Activated T-cell treated with anti-CD3 and anti-CD28 coated beads, Interleukin-2, amount 50 U/mL, for 24 hours (primary cell): ENCODE results near the gene AHDC1.

Experiments used
- DNase-seq: peaks from one replicate; pipeline ENCODE4 v3.0.0-alpha.2; 2020
- H3K27ac Mint-ChIP-seq: 2 replicates; pipeline ENCODE4 v1.8.0; 2020; ENCODE audit warnings: mild to moderate bottlenecking, mixed read lengths
- H3K27me3 Mint-ChIP-seq: 2 replicates; pipeline ENCODE4 v1.8.0; 2020; ENCODE audit warnings: mixed read lengths
- H3K36me3 Mint-ChIP-seq: 2 replicates; pipeline ENCODE4 v1.8.0; 2020; ENCODE audit warnings: low read depth, mixed read lengths
- H3K4me1 Mint-ChIP-seq: 2 replicates; pipeline ENCODE4 v1.8.0; 2020; ENCODE audit warnings: low read depth, mixed read lengths
- H3K4me3 Mint-ChIP-seq: 2 replicates; pipeline ENCODE4 v1.8.0; 2020; ENCODE audit warnings: mild to moderate bottlenecking, moderate library complexity, mixed read lengths
- H3K9me3 Mint-ChIP-seq: 2 replicates; pipeline ENCODE4 v1.8.0; 2020; ENCODE audit warnings: mixed read lengths

AHDC1 gene

GRCh38 chr1:27563591-27564471 lies 40.1 kb downstream of the AHDC1 start:
- DNase-seq: no peak
- Mint-ChIP-seq H3K36me3 (no peaks in the 10 kb centered on the region), H3K27me3 (no peaks in the 10 kb centered on the region), H3K4me1 (peaks cover 22% of the 10 kb centered on the region), H3K27ac (peak overlapping the region; percentile 34), H3K9me3 (no peaks in the 10 kb centered on the region), H3K4me3 (no peak overlapping the region)

- no peaks in the 10 kb centered on the region for H3K9me3 Mint-ChIP-seq
- H3K4me3 Mint-ChIP-seq: no peak overlapping the region
- H3K36me3 Mint-ChIP-seq: no peaks in the 10 kb centered on the region
- H3K27me3 Mint-ChIP-seq: no peaks in the 10 kb centered on the region
- DNase-seq: no peak
- peaks cover 19% of the 10 kb centered on the region for H3K4me1 Mint-ChIP-seq
- no peak overlapping the region for H3K27ac Mint-ChIP-seq
These were observed 40.7 kb downstream of the AHDC1 start for GRCh38 chr1:27563341-27563590.

- H3K4me3 Mint-ChIP-seq: no peak overlapping the region
- no peaks in the 10 kb centered on the region for H3K9me3 Mint-ChIP-seq
- DNase-seq: no peak
- H3K27me3 Mint-ChIP-seq: no peaks in the 10 kb centered on the region
- H3K36me3 Mint-ChIP-seq: no peaks in the 10 kb centered on the region
- no peak overlapping the region for H3K27ac Mint-ChIP-seq
- peaks cover 15% of the 10 kb centered on the region for H3K4me1 Mint-ChIP-seq
These were observed 41.2 kb downstream of the AHDC1 start for GRCh38 chr1:27562534-27563340.

GRCh38 chr1:27562021-27562420 lies 41.9 kb downstream of the AHDC1 start:
- no peak for DNase-seq
- no peaks in the 10 kb centered on the region for H3K9me3 Mint-ChIP-seq
- H3K4me3 Mint-ChIP-seq: no peak overlapping the region
- peaks cover 15% of the 10 kb centered on the region for H3K4me1 Mint-ChIP-seq
- H3K27me3 Mint-ChIP-seq: no peaks in the 10 kb centered on the region
- H3K27ac Mint-ChIP-seq: no peak overlapping the region
- no peaks in the 10 kb centered on the region for H3K36me3 Mint-ChIP-seq

GRCh38 chr1:27561124-27561899 lies 42.6 kb downstream of the AHDC1 start:
- no peaks in the 10 kb centered on the region for H3K27me3 Mint-ChIP-seq
- no peak overlapping the region for H3K4me3 Mint-ChIP-seq
- peak overlapping the region; percentile 12 for H3K27ac Mint-ChIP-seq
- no peaks in the 10 kb centered on the region for H3K9me3 Mint-ChIP-seq
- no peak for DNase-seq
- no peaks in the 10 kb centered on the region for H3K36me3 Mint-ChIP-seq
- peaks cover 20% of the 10 kb centered on the region for H3K4me1 Mint-ChIP-seq

- Mint-ChIP-seq H3K27ac (peak overlapping the region; percentile 23), H3K4me3 (no peak overlapping the region), H3K27me3 (no peaks in the 10 kb centered on the region), H3K9me3 (no peaks in the 10 kb centered on the region), H3K36me3 (no peaks in the 10 kb centered on the region), H3K4me1 (peaks cover 24% of the 10 kb centered on the region)
- no peak for DNase-seq
These were observed 43.4 kb downstream of the AHDC1 start for GRCh38 chr1:27560268-27561123.

GRCh38 chr1:27559466-27560030 lies 44.4 kb downstream of the AHDC1 start:
- Mint-ChIP-seq H3K4me3 (no peak overlapping the region), H3K4me1 (peaks cover 26% of the 10 kb centered on the region), H3K27ac (peak overlapping the region; percentile 23)

GRCh38 chr1:27557596-27558340 lies 46.2 kb downstream of the AHDC1 start:
- no peak for DNase-seq
- no peak overlapping the region for H3K4me3 Mint-ChIP-seq
- H3K4me1 Mint-ChIP-seq: peaks cover 25% of the 10 kb centered on the region
- H3K27me3 Mint-ChIP-seq: no peaks in the 10 kb centered on the region
- no peaks in the 10 kb centered on the region for H3K36me3 Mint-ChIP-seq
- H3K27ac Mint-ChIP-seq: peak overlapping the region; percentile 18
- no peaks in the 10 kb centered on the region for H3K9me3 Mint-ChIP-seq

More at GRCh38 chr1:27559466-27560030, 44.4 kb downstream of the AHDC1 start:
- Mint-ChIP-seq H3K9me3 (no peaks in the 10 kb centered on the region), H3K36me3 (no peaks in the 10 kb centered on the region), H3K27me3 (no peaks in the 10 kb centered on the region)
- no peak for DNase-seq

GRCh38 chr1:27556781-27557595 lies 47.0 kb downstream of the AHDC1 start:
- Mint-ChIP-seq H3K27me3 (no peaks in the 10 kb centered on the region), H3K4me1 (peaks cover 23% of the 10 kb centered on the region), H3K36me3 (no peaks in the 10 kb centered on the region), H3K9me3 (no peaks in the 10 kb centered on the region), H3K27ac (peak overlapping the region; percentile 57), H3K4me3 (no peak overlapping the region)
- peak; percentile 81 for DNase-seq

GRCh38 chr1:27556435-27556780 lies 47.5 kb downstream of the AHDC1 start:
- no peak for DNase-seq
- no peaks in the 10 kb centered on the region for H3K27me3 Mint-ChIP-seq

GRCh38 chr1:27555700-27556424 lies 48.1 kb downstream of the AHDC1 start:
- H3K27me3 Mint-ChIP-seq: no peaks in the 10 kb centered on the region
- peak overlapping the region; percentile 68 for H3K27ac Mint-ChIP-seq
- H3K36me3 Mint-ChIP-seq: peaks cover 7% of the 10 kb centered on the region
- H3K4me1 Mint-ChIP-seq: peaks cover 23% of the 10 kb centered on the region
- DNase-seq: no peak
- H3K4me3 Mint-ChIP-seq: no peak overlapping the region
- no peaks in the 10 kb centered on the region for H3K9me3 Mint-ChIP-seq

More at GRCh38 chr1:27556435-27556780, 47.5 kb downstream of the AHDC1 start:
- Mint-ChIP-seq H3K4me1 (peaks cover 23% of the 10 kb centered on the region), H3K27ac (peak overlapping the region; percentile 57), H3K36me3 (peaks cover 1% of the 10 kb centered on the region), H3K4me3 (no peak overlapping the region), H3K9me3 (no peaks in the 10 kb centered on the region)
